HG03095 (cell line): Measurements from ENCODE around the gene CERS6.

Experiments used
- ATAC-seq: cut with Tn5 transposase; IDR thresholded peaks from one replicate; pipeline ENCODE4 v1.9.1; 2021; ENCODE audit warnings: moderate library complexity; ENCODE audit not compliant: unreplicated experiment

CERS6 gene

GRCh38 chr2:168819050-168819715, 363.1 kb downstream of the CERS6 start:
- no peak for ATAC-seq

DNA sequence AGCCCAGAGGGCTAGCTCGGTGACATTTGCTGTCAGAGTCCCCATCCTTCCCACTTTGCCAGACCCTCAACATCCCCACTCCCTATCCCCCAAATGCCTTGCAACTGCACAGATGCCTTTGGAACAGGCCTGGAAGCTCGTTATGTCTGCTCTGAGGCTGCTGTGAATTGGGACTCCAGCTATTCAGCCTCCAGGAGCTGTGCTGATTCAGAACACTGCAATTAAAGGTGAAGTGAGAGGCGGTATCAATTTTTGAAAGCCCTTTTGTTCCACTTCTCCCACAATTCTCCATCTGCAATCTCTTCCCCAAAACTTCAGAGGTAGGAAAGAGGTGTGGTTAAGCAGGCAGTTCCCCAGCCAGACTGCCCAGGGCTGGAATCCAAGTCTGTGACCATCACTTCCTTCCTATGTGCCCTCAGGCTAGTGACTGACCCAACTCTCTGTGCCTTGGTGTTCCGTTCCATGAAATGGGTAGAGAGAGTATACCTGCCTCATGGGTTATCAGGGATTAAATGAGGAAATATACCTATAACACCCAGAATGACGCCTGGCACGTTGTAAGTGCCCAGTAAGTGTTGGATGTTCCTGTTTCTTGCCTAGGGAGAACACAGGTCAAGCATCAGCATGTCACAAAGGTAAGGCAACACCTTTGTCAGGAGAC, 363.9 kb downstream of the CERS6 start:
- no peak for ATAC-seq

DNA sequence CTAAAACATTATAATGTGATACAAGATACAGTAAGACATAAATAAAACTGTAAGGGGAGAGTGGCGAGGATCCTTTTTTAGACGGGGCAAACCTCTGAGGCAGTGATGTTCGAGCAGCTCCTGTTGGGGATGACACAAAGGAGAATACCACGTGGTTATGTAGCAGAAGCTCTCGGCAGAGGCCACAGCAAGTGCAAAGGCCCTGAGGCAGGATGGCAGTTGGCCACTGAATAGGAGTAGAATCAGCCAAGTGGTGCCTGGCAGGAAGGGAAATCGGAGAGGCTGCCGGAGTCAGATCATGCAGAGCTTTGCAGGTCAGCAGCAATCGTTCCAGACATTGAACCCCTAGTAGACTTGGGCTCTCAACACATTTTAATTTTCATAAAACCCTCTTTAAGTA, 365.5 kb downstream of the CERS6 start:
- no peak for ATAC-seq

DNA sequence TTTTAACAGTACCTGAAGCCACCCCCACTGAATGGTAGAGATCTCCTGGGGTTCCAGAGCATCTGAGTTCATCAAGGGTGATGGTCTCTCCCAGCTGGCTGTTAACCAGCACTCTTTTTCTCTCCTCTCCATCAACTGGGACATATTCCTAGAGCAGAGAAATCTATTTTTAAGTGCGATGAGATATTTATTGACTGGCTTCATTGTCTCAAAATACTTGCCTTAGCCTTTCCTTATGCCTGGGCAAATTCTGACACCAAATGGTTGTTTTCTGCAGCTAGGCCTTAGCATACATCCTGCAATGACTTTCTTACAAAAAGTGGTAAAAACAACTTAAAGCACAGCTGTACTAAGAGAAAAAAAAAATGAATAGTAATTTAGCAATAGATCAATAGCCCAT, 365.9 kb downstream of the CERS6 start:
- no peak for ATAC-seq
